NB4 (cell line): ENCODE data around the gene CNST.

ENCODE experiments used
- MYC ChIP-seq: IDR thresholded peaks from 2 replicates; pipeline ENCODE4 v1.6.1; 2011; ENCODE audit warnings: low read depth, low read length
- POLR2A ChIP-seq: IDR thresholded peaks from 2 replicates; pipeline ENCODE4 v1.6.1; 2011; ENCODE audit warnings: mild to moderate bottlenecking; ENCODE audit not compliant: insufficient read length; ENCODE audit errors: extremely low read depth

GRCh38 chr1:246617156-246617555 is 50.9 kb downstream of the CNST start:
- TF ChIP-seq POLR2A (no peak), MYC (no peak)
